Gastrocnemius medialis (tissue), 4 donors: ENCODE measurements around the gene DCAF6. TPM values are rescaled to one million over a fixed set of nuclear protein-coding genes. Genes with fewer than 3 reads are reported as not detected.

Experiments used
- ATAC-seq, 2 donors: fragments of 150-250 bp; one replicate each; pipeline ENCODE4 v1.9.1; 2016
- DNase-seq, 2 donors: peaks; one replicate each; pipeline ENCODE4 v3.0.0-alpha.2; 2019
- H3K27ac ChIP-seq, 4 donors: fragments of 200-600 bp; sonication (generic); 1 replicate in 1 of 4; 2 replicates in 3 of 4; pipeline ENCODE4 v1.5.1; 2016 to 2018; ENCODE audit warnings: mild to moderate bottlenecking in 2 of 4, moderate library complexity in 1 of 4
- H3K27me3 ChIP-seq, 3 donors: fragments of 200-600 bp; sonication (generic) in 2 of 3; 1 replicate in 1 of 3; 2 replicates in 2 of 3; pipeline versions ENCODE4 v1.5.1 to v1.6.0; 2016 to 2019; ENCODE audit warnings: mild to moderate bottlenecking in 1 of 3, moderate library complexity in 1 of 3
- H3K36me3 ChIP-seq, 2 donors: fragments of 200-600 bp; sonication (generic) in 1 of 2; one replicate each; pipeline ENCODE4 v1.5.1; 2017 to 2018
- H3K4me1 ChIP-seq, 2 donors: fragments of 200-600 bp; sonication (generic) in 1 of 2; one replicate each; pipeline ENCODE4 v1.5.1; 2016 to 2017; ENCODE audit warnings: mild to moderate bottlenecking in 2 of 2
- H3K4me3 ChIP-seq, 4 donors: fragments of 200-600 bp; sonication (generic) in 3 of 4; 1 replicate in 1 of 4; 2 replicates in 3 of 4; pipeline ENCODE4 v1.5.1; 2016 to 2019; ENCODE audit warnings: mild to moderate bottlenecking in 2 of 4
- H3K9me3 ChIP-seq, 3 donors: fragments of 200-600 bp; sonication (generic) in 2 of 3; 1 replicate in 1 of 3; 2 replicates in 2 of 3; pipeline ENCODE4 v1.5.1; 2016 to 2019
- POLR2A ChIP-seq, 2 donors: fragments of 450-650 bp; IDR thresholded peaks; one replicate each; pipeline ENCODE4 v1.6.1; 2017; ENCODE audit warnings: antibody characterized with exemption in 2 of 2, mild to moderate bottlenecking in 2 of 2, moderate library complexity in 2 of 2
- in situ Hi-C, 4 donors: fragments of 200-750 bp; cut with MboI; loops; one replicate each; pipeline versions ENCODE4 v1.15.0 to v1.8.0; 2017; ENCODE audit warnings: low sequenced_read_pairs in 4 of 4
- intact Hi-C: fragments of 100-400 bp; cut with DNase I; formaldehyde crosslinking; loops from one replicate; pipeline ENCODE4 v1.15.1; 2023; ENCODE audit warnings: low total_unique reads
- total RNA-seq, 4 donors: library from RNA; depleted of rRNA; stranded (reverse); fragments of >200 nt; gene quantifications; one replicate each; pipeline versions ENCODE4 v1.1.0 to v1.2.3, GENCODE V29; 2016
- TF ChIP-seq, protein P1 (sequence below), 5 experiments: fragments of 450-650 bp in 3 of 5; fragments of 200-600 bp in 2 of 5; sonication (generic) in 2 of 5; IDR thresholded peaks in 4 of 5; conservative IDR thresholded peaks in 1 of 5; 1 replicate in 4 of 5; 2 replicates in 1 of 5; pipeline ENCODE4 v1.5.1; 2016 to 2019; ENCODE audit warnings: antibody characterized with exemption in 5 of 5, mild to moderate bottlenecking in 3 of 5, moderate library complexity in 3 of 5

Gene DCAF6
- total RNA-seq, 4 donors from 2014 or later: 365 to 466 (median 389) TPM

DNA sequence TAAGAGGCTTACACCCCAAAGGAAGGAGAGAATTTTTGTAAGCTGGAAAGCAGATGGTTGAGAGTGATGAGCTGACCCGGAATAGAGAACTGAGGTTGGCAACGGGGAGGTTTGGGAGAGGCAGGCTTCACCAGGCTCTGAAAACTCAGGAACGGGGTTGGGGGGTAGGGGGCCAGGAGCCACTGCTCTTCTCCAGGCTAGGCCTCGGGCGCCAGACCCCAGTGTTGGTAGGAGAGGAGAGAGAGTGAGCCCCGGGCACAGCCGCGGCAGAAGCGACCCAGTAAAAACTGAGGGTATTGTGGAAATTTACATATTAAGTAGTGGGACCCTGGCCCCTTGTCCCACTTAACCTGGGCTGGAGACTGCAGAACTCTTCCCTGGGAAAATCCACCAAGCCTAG is 154.6 kb downstream of the DCAF6 start:
- DNase-seq: no peak
- Histone ChIP-seq H3K4me3 (no peak overlapping the region), H3K9me3 (no peaks in the 10 kb centered on the region), H3K27ac (no peak overlapping the region), H3K36me3 (no peaks in the 10 kb centered on the region), H3K4me1 (no peaks in the 10 kb centered on the region), H3K27me3 (no peaks in the 10 kb centered on the region)
- TF ChIP-seq, protein P1, sequence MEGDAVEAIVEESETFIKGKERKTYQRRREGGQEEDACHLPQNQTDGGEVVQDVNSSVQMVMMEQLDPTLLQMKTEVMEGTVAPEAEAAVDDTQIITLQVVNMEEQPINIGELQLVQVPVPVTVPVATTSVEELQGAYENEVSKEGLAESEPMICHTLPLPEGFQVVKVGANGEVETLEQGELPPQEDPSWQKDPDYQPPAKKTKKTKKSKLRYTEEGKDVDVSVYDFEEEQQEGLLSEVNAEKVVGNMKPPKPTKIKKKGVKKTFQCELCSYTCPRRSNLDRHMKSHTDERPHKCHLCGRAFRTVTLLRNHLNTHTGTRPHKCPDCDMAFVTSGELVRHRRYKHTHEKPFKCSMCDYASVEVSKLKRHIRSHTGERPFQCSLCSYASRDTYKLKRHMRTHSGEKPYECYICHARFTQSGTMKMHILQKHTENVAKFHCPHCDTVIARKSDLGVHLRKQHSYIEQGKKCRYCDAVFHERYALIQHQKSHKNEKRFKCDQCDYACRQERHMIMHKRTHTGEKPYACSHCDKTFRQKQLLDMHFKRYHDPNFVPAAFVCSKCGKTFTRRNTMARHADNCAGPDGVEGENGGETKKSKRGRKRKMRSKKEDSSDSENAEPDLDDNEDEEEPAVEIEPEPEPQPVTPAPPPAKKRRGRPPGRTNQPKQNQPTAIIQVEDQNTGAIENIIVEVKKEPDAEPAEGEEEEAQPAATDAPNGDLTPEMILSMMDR (IDR thresholded peaks at IDR 0.05 in 4 of 5, conservative IDR thresholded peaks at IDR 0.05 in 1 of 5): no peak
- no peak for TF ChIP-seq POLR2A (IDR thresholded peaks at IDR 0.05)
- no peak for ATAC-seq
- intact Hi-C loops (no loop called here), in situ Hi-C loops (loop anchor here in 1 of 4 donors (25.0 kb wide), 1 partner anchor 279 kb away; no protein-coding TSS in a partner anchor)

DNA sequence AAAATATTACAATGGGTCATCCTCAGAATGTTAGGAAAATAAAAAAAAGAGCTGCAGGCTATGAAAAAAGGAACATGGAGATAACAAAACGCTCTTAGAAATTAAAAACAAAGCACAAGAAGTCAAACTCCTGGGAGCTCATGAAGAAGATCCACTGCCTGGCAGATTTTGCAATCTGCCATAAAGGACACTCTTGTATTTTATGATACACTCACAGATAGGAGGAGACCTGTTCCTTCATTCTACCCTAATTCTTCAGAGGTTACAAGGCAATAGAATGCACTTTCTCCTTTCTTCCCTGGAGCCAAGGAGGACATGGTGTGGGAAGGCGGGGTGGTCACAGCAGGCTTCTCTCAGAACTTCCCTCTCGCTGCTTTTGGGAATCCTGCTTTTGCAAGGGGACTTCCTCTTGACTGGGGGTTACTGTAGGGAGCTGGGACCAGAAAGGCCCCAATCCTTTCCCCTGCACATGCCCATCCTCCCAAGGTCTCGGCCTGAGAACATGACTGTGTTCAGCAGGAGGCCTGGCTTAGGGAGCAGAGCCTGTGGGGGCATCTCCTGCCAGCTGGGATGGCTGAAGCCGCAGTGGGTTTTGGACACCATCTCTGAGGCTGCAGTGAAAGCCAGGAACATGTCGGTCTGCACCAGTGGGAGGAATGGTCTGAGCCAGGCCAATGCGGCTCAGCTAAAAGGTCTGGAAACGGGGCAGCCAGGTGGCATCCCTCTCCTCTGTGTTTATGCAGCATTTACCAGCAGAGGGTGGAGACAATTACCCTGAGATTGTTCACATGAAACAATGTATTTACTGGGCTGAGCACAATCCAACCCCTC is 155.5 kb downstream of the DCAF6 start:
- Histone ChIP-seq H3K27ac (no peak overlapping the region), H3K9me3 (no peaks in the 10 kb centered on the region), H3K4me3 (no peak overlapping the region), H3K27me3 (no peaks in the 10 kb centered on the region), H3K4me1 (no peaks in the 10 kb centered on the region), H3K36me3 (no peaks in the 10 kb centered on the region)
- no peak for DNase-seq
- no peak for ATAC-seq
- no peak for TF ChIP-seq POLR2A (IDR thresholded peaks at IDR 0.05)
- TF ChIP-seq, protein P1 (IDR thresholded peaks at IDR 0.05 in 4 of 5, conservative IDR thresholded peaks at IDR 0.05 in 1 of 5): no peak
- in situ Hi-C loops: loop anchor here in 1 of 4 donors (25.0 kb wide), 1 partner anchor 280 kb away; no protein-coding TSS in a partner anchor
- intact Hi-C loops: no loop called here

DNA sequence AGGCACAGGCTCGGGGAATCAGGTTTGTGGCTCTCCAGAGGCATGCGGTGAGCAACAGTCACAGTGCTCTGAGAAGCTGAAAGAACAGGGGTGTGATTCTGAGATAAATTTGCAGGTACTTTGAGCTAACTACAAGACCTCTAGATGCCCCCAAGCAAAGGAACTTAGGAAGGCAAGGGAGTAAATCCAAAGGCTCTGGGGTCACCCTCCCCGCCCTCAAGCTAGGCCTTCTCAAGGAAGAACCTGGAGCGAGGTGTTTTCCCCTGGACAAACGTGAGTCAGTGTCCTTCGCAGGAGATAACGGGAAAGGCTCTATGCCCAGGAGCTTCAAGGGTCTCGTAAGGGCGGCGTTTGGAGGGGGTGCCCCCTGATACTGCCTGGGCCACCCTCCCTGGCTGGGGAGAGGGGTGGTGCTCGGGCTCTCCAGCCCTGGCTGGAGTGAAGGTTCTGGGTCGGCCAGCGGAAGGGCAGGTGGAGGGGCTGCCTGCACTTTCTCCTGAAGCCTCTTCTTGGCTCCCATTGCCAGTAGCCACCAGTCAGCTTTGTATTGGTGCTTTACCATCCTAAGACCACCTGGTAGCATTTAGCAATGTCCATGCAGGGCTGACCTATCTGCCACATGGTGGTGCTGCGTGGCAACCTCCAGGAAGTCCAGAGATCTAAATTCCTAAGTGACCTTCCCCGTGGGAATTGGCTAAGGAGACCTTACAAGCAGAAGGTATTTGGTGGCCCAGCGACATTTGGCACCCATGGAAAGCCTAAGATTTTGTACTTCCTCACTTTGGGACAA is 156.3 kb downstream of the DCAF6 start:
- in situ Hi-C loops: loop anchor here in 1 of 4 donors (25.0 kb wide), 1 partner anchor 280 kb away; no protein-coding TSS in a partner anchor
- ATAC-seq: no peak

DNA sequence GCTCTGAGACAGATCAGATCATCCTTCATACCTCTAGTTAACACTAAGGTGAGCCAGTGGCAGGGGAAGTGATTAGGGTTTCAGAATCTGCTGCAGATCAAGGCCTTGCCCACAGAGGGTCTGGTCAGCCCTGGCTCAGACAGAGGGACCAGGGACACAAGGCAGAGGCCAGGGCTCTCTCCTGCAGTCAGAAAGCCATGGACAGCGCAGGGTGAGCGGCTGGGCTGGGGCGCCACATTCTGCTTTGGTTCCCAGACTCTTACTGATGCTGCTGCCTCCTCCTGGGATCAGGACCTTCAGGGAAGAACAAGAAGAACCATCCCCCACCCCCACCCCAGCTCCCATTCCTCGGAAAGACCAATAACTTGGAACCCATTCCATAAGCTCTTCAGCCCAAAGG is 157.1 kb downstream of the DCAF6 start:
- H3K27ac ChIP-seq: no peak overlapping the region
- DNase-seq (no peak), ATAC-seq (no peak)
- in situ Hi-C loops (loop anchor here in 1 of 4 donors (25.0 kb wide), 1 partner anchor 281 kb away; no protein-coding TSS in a partner anchor), intact Hi-C loops (no loop called here)
- no peaks in the 10 kb centered on the region for H3K4me1 ChIP-seq
- no peak for TF ChIP-seq POLR2A (IDR thresholded peaks at IDR 0.05)
- TF ChIP-seq, protein P1 (IDR thresholded peaks at IDR 0.05 in 4 of 5, conservative IDR thresholded peaks at IDR 0.05 in 1 of 5): no peak
- no peak overlapping the region for H3K4me3 ChIP-seq
- no peaks in the 10 kb centered on the region for H3K9me3 ChIP-seq
- no peaks in the 10 kb centered on the region for H3K36me3 ChIP-seq
- no peaks in the 10 kb centered on the region for H3K27me3 ChIP-seq

More for the DNA sequence above, 156.3 kb downstream of the DCAF6 start:
- TF ChIP-seq, protein P1 (IDR thresholded peaks at IDR 0.05 in 4 of 5, conservative IDR thresholded peaks at IDR 0.05 in 1 of 5): no peak
- no peak for TF ChIP-seq POLR2A (IDR thresholded peaks at IDR 0.05)
- DNase-seq: no peak
- no peaks in the 10 kb centered on the region for H3K9me3 ChIP-seq
- H3K36me3 ChIP-seq: no peaks in the 10 kb centered on the region
- no peaks in the 10 kb centered on the region for H3K4me1 ChIP-seq
- H3K4me3 ChIP-seq: no peak overlapping the region
- no peak overlapping the region for H3K27ac ChIP-seq
- H3K27me3 ChIP-seq: no peaks in the 10 kb centered on the region
- intact Hi-C loops: no loop called here
